H9 (cell line): ENCODE results near the gene GPX2. TPM values are rescaled to one million over a fixed set of nuclear protein-coding genes. Genes with fewer than 3 reads are reported as not detected.
"Not testable (repeated sequence)": the region's sequence is repeated elsewhere in the genome, so short reads cannot be mapped to it uniquely, and the experiment has no call there.

ENCODE experiments used
- DNase-seq: peaks from one replicate; pipeline ENCODE4 v3.0.0-alpha.2; 2017
- H2AFZ ChIP-seq: one replicate; pipeline ENCODE4 v1.6.1; 2013; ENCODE audit warnings: mild to moderate bottlenecking, low read length, control low read depth, moderate library complexity
- H2AK5ac ChIP-seq: 2 replicates; pipeline ENCODE4 v1.6.1; 2013; ENCODE audit warnings: low read length, control low read depth, mixed read lengths; ENCODE audit not compliant: insufficient read length
- H2BK120ac ChIP-seq: one replicate; pipeline ENCODE4 v1.6.1; 2013; ENCODE audit warnings: low read depth, mild to moderate bottlenecking, low read length, control low read depth, inconsistent platforms; ENCODE audit not compliant: poor library complexity, severe bottlenecking
- H2BK12ac ChIP-seq: 2 replicates; pipeline ENCODE4 v1.6.1; 2013; ENCODE audit warnings: low read length, control low read depth, mixed read lengths, low read depth; ENCODE audit not compliant: insufficient read length
- H2BK15ac ChIP-seq: 2 replicates; pipeline ENCODE4 v1.6.1; 2013; ENCODE audit warnings: low read depth, low read length, control low read depth
- H2BK20ac ChIP-seq: one replicate; pipeline ENCODE4 v1.6.1; 2013; ENCODE audit warnings: low read depth, mild to moderate bottlenecking, low read length, control low read depth, inconsistent platforms; ENCODE audit not compliant: poor library complexity, severe bottlenecking
- H2BK5ac ChIP-seq: 2 replicates; pipeline ENCODE4 v1.6.1; 2013; ENCODE audit warnings: low read length, control low read depth, mixed read lengths; ENCODE audit not compliant: insufficient read length
- H3K14ac ChIP-seq: 2 replicates; pipeline ENCODE4 v1.6.1; 2013; ENCODE audit warnings: low read length, control low read depth; ENCODE audit not compliant: insufficient read depth
- H3K18ac ChIP-seq: 2 replicates; pipeline ENCODE4 v1.6.1; 2013; ENCODE audit warnings: low read depth, mild to moderate bottlenecking, mixed read lengths, low read length, control low read depth; ENCODE audit not compliant: insufficient read length
- H3K23ac ChIP-seq: 2 replicates; pipeline ENCODE4 v1.6.1; 2013; ENCODE audit warnings: low read length, control low read depth, mixed read lengths, low read depth; ENCODE audit not compliant: insufficient read length
- H3K23me2 ChIP-seq: 2 replicates; pipeline ENCODE4 v1.6.1; 2013; ENCODE audit warnings: low read depth, mild to moderate bottlenecking, mixed read lengths, low read length, control low read depth; ENCODE audit not compliant: insufficient read length, poor library complexity, severe bottlenecking
- H3K27ac ChIP-seq: 2 replicates; pipeline ENCODE4 v1.5.1; 2013; ENCODE audit warnings: low read length, control low read depth, mixed read lengths, low read depth; ENCODE audit not compliant: insufficient read length
- H3K27me3 ChIP-seq: 2 replicates; pipeline ENCODE4 v1.6.1; 2013; ENCODE audit warnings: low read length, control low read depth, inconsistent platforms; ENCODE audit not compliant: insufficient read depth
- H3K4ac ChIP-seq: 2 replicates; pipeline ENCODE4 v1.6.1; 2013; ENCODE audit warnings: low read depth, mild to moderate bottlenecking, control low read depth, inconsistent platforms, low read length, moderate library complexity
- H3K4me1 ChIP-seq: 2 replicates; pipeline ENCODE4 v1.6.1; 2013; ENCODE audit warnings: low read length, control low read depth, inconsistent platforms; ENCODE audit not compliant: insufficient read depth
- H3K4me2 ChIP-seq: 2 replicates; pipeline ENCODE4 v1.6.1; 2013; ENCODE audit warnings: low read length, control low read depth, mixed read lengths; ENCODE audit not compliant: insufficient read length, insufficient read depth
- H3K56ac ChIP-seq: 2 replicates; pipeline ENCODE4 v1.6.1; 2013; ENCODE audit warnings: low read depth, mild to moderate bottlenecking, mixed read lengths, low read length, control low read depth; ENCODE audit not compliant: insufficient read length
- H3K79me1 ChIP-seq: 2 replicates; pipeline ENCODE4 v1.6.1; 2013; ENCODE audit warnings: low read depth, mild to moderate bottlenecking, moderate library complexity, low read length, control low read depth, inconsistent platforms; ENCODE audit not compliant: insufficient read depth, poor library complexity, severe bottlenecking
- H3K79me2 ChIP-seq: 2 replicates; pipeline ENCODE4 v1.6.1; 2013; ENCODE audit warnings: low read length, control low read depth, inconsistent platforms; ENCODE audit not compliant: insufficient read depth
- H3K9ac ChIP-seq: 2 replicates; pipeline ENCODE4 v1.6.1; 2013; ENCODE audit warnings: low read length, control low read depth, mixed read lengths; ENCODE audit not compliant: insufficient read length; ENCODE audit errors: extremely low read depth
- H3K9me3 ChIP-seq: one replicate; pipeline ENCODE4 v1.6.1; 2013; ENCODE audit warnings: low read depth, low read length, inconsistent platforms; ENCODE audit not compliant: control insufficient read depth
- H3T11ph ChIP-seq: one replicate; pipeline ENCODE4 v1.6.1; 2013; ENCODE audit warnings: mild to moderate bottlenecking, low read length, control low read depth, inconsistent platforms
- H4K20me1 ChIP-seq: one replicate; pipeline ENCODE4 v1.6.1; 2013; ENCODE audit not compliant: control insufficient read depth, insufficient read length, insufficient read depth
- H4K5ac ChIP-seq: 2 replicates; pipeline ENCODE4 v1.6.1; 2013; ENCODE audit warnings: low read depth, mild to moderate bottlenecking, mixed read lengths, low read length, control low read depth; ENCODE audit not compliant: insufficient read length
- H4K8ac ChIP-seq: replicated peaks from 2 replicates; pipeline ENCODE4 v1.6.1; 2013; ENCODE audit warnings: low read length, control low read depth, mixed read lengths, low read depth; ENCODE audit not compliant: insufficient read length
- H4K91ac ChIP-seq: 2 replicates; pipeline ENCODE4 v1.6.1; 2013; ENCODE audit warnings: low read depth, mild to moderate bottlenecking, moderate library complexity, mixed read lengths, low read length, control low read depth; ENCODE audit not compliant: insufficient read length
- H3K27ac Mint-ChIP-seq, 3 experiments: 2 replicates in 2 of 3; 3 replicates in 1 of 3; pipeline ENCODE4 v1.8.0; 2020 to 2021; ENCODE audit warnings: mixed read lengths in 3 of 3, mild to moderate bottlenecking in 1 of 3, moderate library complexity in 1 of 3
- H3K27me3 Mint-ChIP-seq: 2 replicates; pipeline ENCODE4 v1.8.0; 2021; ENCODE audit warnings: low read depth, mild to moderate bottlenecking, moderate library complexity, mixed read lengths
- H3K36me3 Mint-ChIP-seq, 3 experiments: 2 replicates in 2 of 3; 3 replicates in 1 of 3; pipeline ENCODE4 v1.8.0; 2020 to 2021; ENCODE audit warnings: low read depth in 3 of 3, mixed read lengths in 3 of 3; ENCODE audit not compliant: insufficient read depth in 1 of 3
- H3K4me1 Mint-ChIP-seq, 2 experiments: 2 replicates each; pipeline ENCODE4 v1.8.0; 2020; ENCODE audit warnings: mixed read lengths in 2 of 2
- H3K4me3 Mint-ChIP-seq, 2 experiments: 2 replicates in 1 of 2; 3 replicates in 1 of 2; pipeline ENCODE4 v1.8.0; 2020 to 2021; ENCODE audit warnings: mild to moderate bottlenecking in 2 of 2, mixed read lengths in 2 of 2, moderate library complexity in 1 of 2
- H3K9me3 Mint-ChIP-seq, 2 experiments: 2 replicates in 1 of 2; 3 replicates in 1 of 2; pipeline ENCODE4 v1.8.0; 2020; ENCODE audit warnings: mild to moderate bottlenecking in 2 of 2, mixed read lengths in 2 of 2, moderate library complexity in 1 of 2
- CTCF ChIP-seq: fragments of 200-600 bp; sonication (generic); conservative IDR thresholded peaks from 3 replicates; pipeline ENCODE4 v1.8.0; 2021; ENCODE audit warnings: antibody characterized with exemption, mild to moderate bottlenecking
- WGBS: extraction: QIAGEN DNeasy Blood & Tissue Kit; methylation state at CpG from one replicate; pipeline ENCODE4 v1.1.7; 2013; ENCODE audit warnings: missing lambda C conversion rate, low lambda C conversion rate, mixed read lengths; ENCODE audit not compliant: insufficient read length; ENCODE audit errors: extremely low coverage; 5-methylcytosine and 5-hydroxymethylcytosine counted together
- total RNA-seq: library from RNA; stranded (reverse); gene quantifications from 2 replicates; pipeline ENCODE4 v1.2.1, GENCODE V29; 2021

Gene GPX2
- total RNA-seq, 1 experiment from 2014 or later = 0.79 TPM

GRCh38 chr14:64914237-64915028 lies 28.1 kb downstream of the GPX2 start, which contains the start of gene CHURC1:
Gene CHURC1, plus strand, starts transcription at chr14:64914455. Its CDS starts 41 bp downstream, at chr14:64914496.
- H3K27me3 Mint-ChIP-seq = no peaks in the 10 kb centered on the region
- 0 out of 2 replicates have a peak, but pooled peaks cover 3% of the 10 kb centered on the region for H3K4me1 ChIP-seq
- no peak for TF ChIP-seq CTCF
- no peak within 1 kb of the TSS for H4K8ac ChIP-seq
- H3K27ac Mint-ChIP-seq = peak within 1 kb of the TSS; percentile 74 to 98 (median 98); a peak in 6 of 7 replicates
- H3K27me3 ChIP-seq = no peaks in the 10 kb centered on the region
- peak within 1 kb of the TSS; percentile 89 for H3K4me2 ChIP-seq
- H4K20me1 ChIP-seq = no peaks in the 10 kb centered on the region
- H3K4ac ChIP-seq = no peak within 1 kb of the TSS; the same call in 1 of the 2 replicates
- DNase-seq = peak; percentile 98
- H3K9me3 ChIP-seq = no peaks in the 10 kb centered on the region
- no peaks in the 10 kb centered on the region; a peak in 1 of 5 replicates for H3K9me3 Mint-ChIP-seq
- peak within 1 kb of the TSS; percentile 89 to 91 for H3K4me3 Mint-ChIP-seq
- peaks cover 6% of the 10 kb centered on the region for H3K23me2 ChIP-seq
- no peak within 1 kb of the TSS for H2AFZ ChIP-seq
- peak within 1 kb of the TSS; percentile 21 for H3K27ac ChIP-seq
- no peak within 1 kb of the TSS for H4K91ac ChIP-seq
- no peak within 1 kb of the TSS for H3T11ph ChIP-seq
- H2BK20ac ChIP-seq = no peak within 1 kb of the TSS
- no peak within 1 kb of the TSS for H2BK12ac ChIP-seq
- H4K5ac ChIP-seq = peak within 1 kb of the TSS; percentile 65
- H3K4me1 Mint-ChIP-seq = peaks cover 11 to 18% of the 10 kb centered on the region in 2 experiments
- peak within 1 kb of the TSS; percentile 53 for H3K56ac ChIP-seq
- peak within 1 kb of the TSS; percentile 87 for H3K18ac ChIP-seq
- WGBS = no CpG with 5 or more reads among the region's 49 CpGs
- H2BK15ac ChIP-seq = no peak within 1 kb of the TSS
- H2AK5ac ChIP-seq = no peak within 1 kb of the TSS
- peak within 1 kb of the TSS; percentile 93; the same call in 1 of the 2 replicates for H3K14ac ChIP-seq
- peaks cover 6% of the 10 kb centered on the region; the same call in 1 of the 2 replicates for H3K79me2 ChIP-seq
- H2BK5ac ChIP-seq = peak within 1 kb of the TSS; percentile 16
- H3K36me3 Mint-ChIP-seq = peaks cover 0 to 3% (median 0%) of the 10 kb centered on the region in 3 experiments; a peak in 2 of 7 replicates
- peak within 1 kb of the TSS; percentile 31 for H2BK120ac ChIP-seq
- peaks cover 9% of the 10 kb centered on the region for H3K79me1 ChIP-seq
- peak within 1 kb of the TSS; percentile 92 for H3K9ac ChIP-seq
- H3K23ac ChIP-seq = no peak within 1 kb of the TSS

GRCh38 chr14:64913477-64913876 lies 29.1 kb downstream of the GPX2 start:
- no CpG with 5 or more reads among the region's 5 CpGs for WGBS
- not testable (repeated sequence) for H3K4ac ChIP-seq, H3K27me3 Mint-ChIP-seq, H3K27ac ChIP-seq, H2BK15ac ChIP-seq, H3K23me2 ChIP-seq, H4K20me1 ChIP-seq, H4K8ac ChIP-seq, H3K56ac ChIP-seq, H2BK5ac ChIP-seq, H3K27ac Mint-ChIP-seq, H3K4me1 ChIP-seq, H4K5ac ChIP-seq, H3K36me3 Mint-ChIP-seq, DNase-seq, H3K18ac ChIP-seq, H3K79me1 ChIP-seq, H3K9ac ChIP-seq, H2BK20ac ChIP-seq, H3K27me3 ChIP-seq, H3T11ph ChIP-seq, H3K79me2 ChIP-seq, H2AK5ac ChIP-seq, H3K9me3 ChIP-seq, H4K91ac ChIP-seq, H2BK120ac ChIP-seq, H2BK12ac ChIP-seq, H3K4me2 ChIP-seq, H3K14ac ChIP-seq, H2AFZ ChIP-seq, H3K9me3 Mint-ChIP-seq, H3K23ac ChIP-seq
- H3K4me3 Mint-ChIP-seq = peak overlapping the region; percentile 89 to 91; a peak in 3 of 5 replicates
- H3K4me1 Mint-ChIP-seq = peaks cover 11 to 18% of the 10 kb centered on the region in 2 experiments
